ENCODE data around the gene CASTOR2.
A peak's percentile ranks its signal among the peaks of the same experiment; 100 is the strongest.

Gene CASTOR2

DNA sequence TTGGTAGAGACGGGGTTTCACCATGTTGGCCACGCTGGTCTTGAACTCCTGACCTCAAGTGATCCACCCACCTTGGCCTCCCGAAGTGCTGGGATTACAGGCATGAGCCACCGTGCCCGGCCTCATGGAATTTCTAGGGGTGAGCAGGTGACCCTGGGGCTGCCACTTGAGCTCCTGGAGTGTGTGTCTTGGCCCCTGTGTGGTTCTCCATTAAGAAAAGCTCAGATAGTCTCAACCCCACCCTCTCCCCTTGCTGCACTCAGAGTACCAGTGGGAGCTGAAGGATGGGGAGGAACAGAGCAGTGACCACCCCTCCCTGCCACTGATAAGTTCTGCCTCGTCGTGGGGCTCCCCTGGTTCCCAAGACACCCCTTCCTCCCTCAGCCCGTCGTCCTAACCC lies 63.8 kb downstream of the CASTOR2 start:
- no peak for TF ChIP-seq BACH2 (CRISPR knock-in tag; IDR thresholded peaks at IDR 0.05; ENCODE audit: borderline replicate concordance)
- no peak for TF ChIP-seq ZNF565 (CRISPR knock-in tag; conservative IDR thresholded peaks at IDR 0.05; ENCODE audit: low read depth)
- no peak for TF ChIP-seq OSR1 (CRISPR knock-in tag; IDR thresholded peaks at IDR 0.05)
- TF ChIP-seq ZFP30 (CRISPR knock-in tag; IDR thresholded peaks at IDR 0.05) = no peak
- no peak for TF ChIP-seq ZNF8 (CRISPR knock-in tag; IDR thresholded peaks at IDR 0.05)
- no peak for TF ChIP-seq ZC3H10 (CRISPR knock-in tag; IDR thresholded peaks at IDR 0.05)
- TF ChIP-seq ZNF70 (CRISPR knock-in tag; IDR thresholded peaks at IDR 0.05) = no peak
- no peak for TF ChIP-seq CSDC2 (CRISPR knock-in tag; IDR thresholded peaks at IDR 0.05)
- no peak for TF ChIP-seq PPARA (CRISPR knock-in tag; IDR thresholded peaks at IDR 0.05; ENCODE audit: borderline replicate concordance)
- ATAC-seq = no peak

DNA sequence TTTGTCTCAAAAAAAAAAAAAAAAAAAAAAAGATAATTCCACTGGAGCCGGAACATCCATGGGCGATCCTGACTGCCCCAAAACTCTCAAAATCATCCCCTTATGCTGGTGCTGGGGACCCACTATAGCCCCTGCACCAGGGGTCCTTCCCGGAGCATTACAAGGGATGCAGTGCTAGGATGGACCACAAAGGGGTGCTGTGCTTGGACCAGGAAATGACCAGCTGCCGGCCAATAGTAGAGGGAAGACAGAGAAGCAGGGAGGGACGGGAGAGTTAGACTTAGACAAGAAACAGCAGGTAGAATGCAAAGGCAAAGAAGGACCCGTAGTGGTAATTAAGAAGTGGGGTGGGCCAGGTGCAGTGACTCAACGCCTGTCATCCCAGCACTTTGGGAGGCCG lies 68.6 kb downstream of the CASTOR2 start:
- no peak for TF ChIP-seq TCF4 (CRISPR knock-in tag; IDR thresholded peaks at IDR 0.05; ENCODE audit: borderline replicate concordance)
- TF ChIP-seq, protein P1, sequence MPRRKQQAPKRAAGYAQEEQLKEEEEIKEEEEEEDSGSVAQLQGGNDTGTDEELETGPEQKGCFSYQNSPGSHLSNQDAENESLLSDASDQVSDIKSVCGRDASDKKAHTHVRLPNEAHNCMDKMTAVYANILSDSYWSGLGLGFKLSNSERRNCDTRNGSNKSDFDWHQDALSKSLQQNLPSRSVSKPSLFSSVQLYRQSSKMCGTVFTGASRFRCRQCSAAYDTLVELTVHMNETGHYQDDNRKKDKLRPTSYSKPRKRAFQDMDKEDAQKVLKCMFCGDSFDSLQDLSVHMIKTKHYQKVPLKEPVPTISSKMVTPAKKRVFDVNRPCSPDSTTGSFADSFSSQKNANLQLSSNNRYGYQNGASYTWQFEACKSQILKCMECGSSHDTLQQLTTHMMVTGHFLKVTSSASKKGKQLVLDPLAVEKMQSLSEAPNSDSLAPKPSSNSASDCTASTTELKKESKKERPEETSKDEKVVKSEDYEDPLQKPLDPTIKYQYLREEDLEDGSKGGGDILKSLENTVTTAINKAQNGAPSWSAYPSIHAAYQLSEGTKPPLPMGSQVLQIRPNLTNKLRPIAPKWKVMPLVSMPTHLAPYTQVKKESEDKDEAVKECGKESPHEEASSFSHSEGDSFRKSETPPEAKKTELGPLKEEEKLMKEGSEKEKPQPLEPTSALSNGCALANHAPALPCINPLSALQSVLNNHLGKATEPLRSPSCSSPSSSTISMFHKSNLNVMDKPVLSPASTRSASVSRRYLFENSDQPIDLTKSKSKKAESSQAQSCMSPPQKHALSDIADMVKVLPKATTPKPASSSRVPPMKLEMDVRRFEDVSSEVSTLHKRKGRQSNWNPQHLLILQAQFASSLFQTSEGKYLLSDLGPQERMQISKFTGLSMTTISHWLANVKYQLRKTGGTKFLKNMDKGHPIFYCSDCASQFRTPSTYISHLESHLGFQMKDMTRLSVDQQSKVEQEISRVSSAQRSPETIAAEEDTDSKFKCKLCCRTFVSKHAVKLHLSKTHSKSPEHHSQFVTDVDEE (CRISPR knock-in tag; IDR thresholded peaks at IDR 0.05) = no peak
- TF ChIP-seq, protein P2, sequence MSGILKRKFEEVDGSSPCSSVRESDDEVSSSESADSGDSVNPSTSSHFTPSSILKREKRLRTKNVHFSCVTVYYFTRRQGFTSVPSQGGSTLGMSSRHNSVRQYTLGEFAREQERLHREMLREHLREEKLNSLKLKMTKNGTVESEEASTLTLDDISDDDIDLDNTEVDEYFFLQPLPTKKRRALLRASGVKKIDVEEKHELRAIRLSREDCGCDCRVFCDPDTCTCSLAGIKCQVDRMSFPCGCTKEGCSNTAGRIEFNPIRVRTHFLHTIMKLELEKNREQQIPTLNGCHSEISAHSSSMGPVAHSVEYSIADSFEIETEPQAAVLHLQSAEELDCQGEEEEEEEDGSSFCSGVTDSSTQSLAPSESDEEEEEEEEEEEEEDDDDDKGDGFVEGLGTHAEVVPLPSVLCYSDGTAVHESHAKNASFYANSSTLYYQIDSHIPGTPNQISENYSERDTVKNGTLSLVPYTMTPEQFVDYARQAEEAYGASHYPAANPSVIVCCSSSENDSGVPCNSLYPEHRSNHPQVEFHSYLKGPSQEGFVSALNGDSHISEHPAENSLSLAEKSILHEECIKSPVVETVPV (CRISPR knock-in tag; IDR thresholded peaks at IDR 0.05) = no peak
- no peak for TF ChIP-seq GLIS3 (CRISPR knock-in tag; IDR thresholded peaks at IDR 0.05)
- no peak for TF ChIP-seq ZNF565 (CRISPR knock-in tag; conservative IDR thresholded peaks at IDR 0.05; ENCODE audit: low read depth)
- TF ChIP-seq ISL1 (CRISPR knock-in tag; IDR thresholded peaks at IDR 0.05) = no peak
- TF ChIP-seq, protein P3, sequence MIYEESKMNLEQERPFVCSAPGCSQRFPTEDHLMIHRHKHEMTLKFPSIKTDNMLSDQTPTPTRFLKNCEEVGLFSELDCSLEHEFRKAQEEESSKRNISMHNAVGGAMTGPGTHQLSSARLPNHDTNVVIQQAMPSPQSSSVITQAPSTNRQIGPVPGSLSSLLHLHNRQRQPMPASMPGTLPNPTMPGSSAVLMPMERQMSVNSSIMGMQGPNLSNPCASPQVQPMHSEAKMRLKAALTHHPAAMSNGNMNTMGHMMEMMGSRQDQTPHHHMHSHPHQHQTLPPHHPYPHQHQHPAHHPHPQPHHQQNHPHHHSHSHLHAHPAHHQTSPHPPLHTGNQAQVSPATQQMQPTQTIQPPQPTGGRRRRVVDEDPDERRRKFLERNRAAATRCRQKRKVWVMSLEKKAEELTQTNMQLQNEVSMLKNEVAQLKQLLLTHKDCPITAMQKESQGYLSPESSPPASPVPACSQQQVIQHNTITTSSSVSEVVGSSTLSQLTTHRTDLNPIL (CRISPR knock-in tag; IDR thresholded peaks at IDR 0.05; ENCODE audit: low read depth) = no peak
- TF ChIP-seq CSDC2 (CRISPR knock-in tag; IDR thresholded peaks at IDR 0.05) = no peak
- no peak for TF ChIP-seq BACH2 (CRISPR knock-in tag; IDR thresholded peaks at IDR 0.05; ENCODE audit: borderline replicate concordance)
- TF ChIP-seq, protein P4, sequence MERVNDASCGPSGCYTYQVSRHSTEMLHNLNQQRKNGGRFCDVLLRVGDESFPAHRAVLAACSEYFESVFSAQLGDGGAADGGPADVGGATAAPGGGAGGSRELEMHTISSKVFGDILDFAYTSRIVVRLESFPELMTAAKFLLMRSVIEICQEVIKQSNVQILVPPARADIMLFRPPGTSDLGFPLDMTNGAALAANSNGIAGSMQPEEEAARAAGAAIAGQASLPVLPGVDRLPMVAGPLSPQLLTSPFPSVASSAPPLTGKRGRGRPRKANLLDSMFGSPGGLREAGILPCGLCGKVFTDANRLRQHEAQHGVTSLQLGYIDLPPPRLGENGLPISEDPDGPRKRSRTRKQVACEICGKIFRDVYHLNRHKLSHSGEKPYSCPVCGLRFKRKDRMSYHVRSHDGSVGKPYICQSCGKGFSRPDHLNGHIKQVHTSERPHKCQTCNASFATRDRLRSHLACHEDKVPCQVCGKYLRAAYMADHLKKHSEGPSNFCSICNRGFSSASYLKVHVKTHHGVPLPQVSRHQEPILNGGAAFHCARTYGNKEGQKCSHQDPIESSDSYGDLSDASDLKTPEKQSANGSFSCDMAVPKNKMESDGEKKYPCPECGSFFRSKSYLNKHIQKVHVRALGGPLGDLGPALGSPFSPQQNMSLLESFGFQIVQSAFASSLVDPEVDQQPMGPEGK (CRISPR knock-in tag; IDR thresholded peaks at IDR 0.05; ENCODE audit: borderline replicate concordance) = no peak
- no peak for TF ChIP-seq RARB (CRISPR knock-in tag; IDR thresholded peaks at IDR 0.05)
- no peak for TF ChIP-seq ESRRG (CRISPR knock-in tag; IDR thresholded peaks at IDR 0.05)
- no peak for TF ChIP-seq ZFP30 (CRISPR knock-in tag; IDR thresholded peaks at IDR 0.05)
- no peak for TF ChIP-seq ZNF8 (CRISPR knock-in tag; IDR thresholded peaks at IDR 0.05)
- no peak for TF ChIP-seq ZNF70 (CRISPR knock-in tag; IDR thresholded peaks at IDR 0.05)
- no peak for TF ChIP-seq ZC3H10 (CRISPR knock-in tag; IDR thresholded peaks at IDR 0.05)
- peak; percentile 51 for ATAC-seq

DNA sequence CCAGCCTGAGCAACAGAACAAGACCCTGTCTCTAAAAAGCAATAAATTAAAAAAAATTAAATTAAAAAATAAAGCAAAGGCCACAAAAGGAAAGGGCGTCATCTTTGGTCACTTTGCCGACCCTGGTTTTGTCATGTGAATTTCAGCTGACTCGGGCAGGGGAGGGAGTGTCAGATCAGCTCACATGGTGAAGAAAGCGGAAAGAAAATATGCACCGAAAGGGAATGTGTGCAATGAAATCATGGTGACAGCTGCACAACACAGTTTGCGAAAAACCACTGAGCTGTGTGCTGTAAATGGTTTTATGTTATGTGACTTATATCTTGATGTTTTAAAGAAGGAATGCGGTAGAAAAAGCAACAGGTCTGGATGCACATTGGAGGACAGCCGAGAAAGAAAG lies 69.3 kb downstream of the CASTOR2 start:
- ATAC-seq = no peak
- TF ChIP-seq SNAI2 (CRISPR knock-in tag; IDR thresholded peaks at IDR 0.05) (no peak), BACH2 (CRISPR knock-in tag; IDR thresholded peaks at IDR 0.05; ENCODE audit: borderline replicate concordance) (no peak), PPARA (CRISPR knock-in tag; IDR thresholded peaks at IDR 0.05; ENCODE audit: borderline replicate concordance) (no peak), OSR1 (CRISPR knock-in tag; IDR thresholded peaks at IDR 0.05) (no peak)
- TF ChIP-seq, protein P1 (CRISPR knock-in tag; IDR thresholded peaks at IDR 0.05) = no peak
- TF ChIP-seq, protein P5, sequence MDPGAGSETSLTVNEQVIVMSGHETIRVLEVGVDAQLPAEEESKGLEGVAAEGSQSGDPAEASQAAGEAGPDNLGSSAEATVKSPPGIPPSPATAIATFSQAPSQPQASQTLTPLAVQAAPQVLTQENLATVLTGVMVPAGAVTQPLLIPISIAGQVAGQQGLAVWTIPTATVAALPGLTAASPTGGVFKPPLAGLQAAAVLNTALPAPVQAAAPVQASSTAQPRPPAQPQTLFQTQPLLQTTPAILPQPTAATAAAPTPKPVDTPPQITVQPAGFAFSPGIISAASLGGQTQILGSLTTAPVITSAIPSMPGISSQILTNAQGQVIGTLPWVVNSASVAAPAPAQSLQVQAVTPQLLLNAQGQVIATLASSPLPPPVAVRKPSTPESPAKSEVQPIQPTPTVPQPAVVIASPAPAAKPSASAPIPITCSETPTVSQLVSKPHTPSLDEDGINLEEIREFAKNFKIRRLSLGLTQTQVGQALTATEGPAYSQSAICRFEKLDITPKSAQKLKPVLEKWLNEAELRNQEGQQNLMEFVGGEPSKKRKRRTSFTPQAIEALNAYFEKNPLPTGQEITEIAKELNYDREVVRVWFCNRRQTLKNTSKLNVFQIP (CRISPR knock-in tag; IDR thresholded peaks at IDR 0.05; ENCODE audit: borderline replicate concordance, low read depth) = no peak
